Measurements from ENCODE around the gene GID4.

The GID4 gene

DNA sequence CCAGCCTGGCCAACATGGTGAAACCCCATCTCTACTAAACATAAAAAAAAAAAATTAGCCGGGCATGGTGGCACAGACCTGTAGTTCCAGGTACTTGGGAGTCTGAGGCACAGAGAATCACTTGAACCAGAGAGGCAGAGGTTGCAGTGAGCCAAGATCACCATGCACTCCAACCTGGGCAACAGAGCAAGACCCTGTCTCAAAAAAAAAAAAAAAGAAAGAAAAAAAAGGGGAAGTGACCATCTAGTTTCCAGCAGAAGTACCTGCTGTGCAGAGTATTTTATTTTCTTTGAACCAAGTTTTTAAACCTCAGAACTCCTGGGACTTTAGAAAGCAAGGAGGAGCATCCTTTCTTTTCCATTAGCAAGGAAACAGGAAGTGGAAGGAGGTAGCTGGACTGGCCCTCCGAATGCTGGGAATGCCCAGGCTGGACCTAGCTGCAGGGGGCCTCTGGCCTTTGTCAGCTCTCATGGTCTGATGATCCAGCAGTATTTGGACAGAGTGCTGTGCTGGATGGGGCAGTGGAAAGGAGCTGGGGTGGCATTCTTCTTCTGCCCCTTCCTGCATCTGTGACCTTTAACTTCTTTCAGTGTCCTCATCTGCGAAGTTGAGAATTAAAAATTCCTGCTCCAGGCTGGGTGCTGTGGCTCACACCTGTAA lies 6.6 kb downstream of the GID4 start:
- no peak for DNase-seq

DNA sequence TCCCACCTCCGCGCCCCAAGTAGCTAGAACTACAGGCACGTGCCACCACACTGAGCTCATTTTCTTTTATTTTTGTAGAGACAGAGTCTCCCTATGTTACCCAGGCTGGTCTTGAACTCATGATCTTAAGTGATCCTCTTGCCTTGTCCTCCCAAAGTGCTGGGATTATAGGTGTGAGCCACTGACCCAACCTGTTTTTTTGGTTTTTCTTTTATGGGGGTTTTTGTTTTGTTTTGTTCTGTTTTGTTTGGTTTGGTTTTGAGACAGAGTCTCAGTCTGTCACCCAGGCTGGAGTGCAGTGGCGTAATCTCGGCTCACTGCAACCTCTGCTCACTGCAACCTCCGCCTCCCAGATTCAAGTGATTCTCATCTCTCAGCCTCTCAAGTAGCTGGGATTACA lies 16.4 kb downstream of the GID4 start:
- no peak for DNase-seq

DNA sequence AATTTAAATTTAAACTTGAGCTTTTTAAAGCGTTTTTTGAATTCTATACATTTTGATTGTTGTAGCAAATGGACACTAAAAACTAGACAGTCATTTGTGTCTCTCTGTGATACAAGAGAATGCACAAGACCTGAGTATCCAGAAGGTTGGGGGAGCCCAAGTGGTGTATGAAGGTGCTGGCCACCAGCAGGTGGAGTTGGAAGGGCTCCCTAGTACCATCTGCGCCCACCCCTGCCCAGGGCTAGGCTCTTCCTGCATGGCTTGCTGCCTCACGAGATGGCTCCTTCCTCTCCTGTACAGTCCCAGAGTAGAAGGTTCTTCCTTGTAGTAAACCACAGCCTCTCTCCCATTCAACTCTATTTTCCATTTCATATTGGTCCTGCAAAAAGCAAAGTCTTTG lies 17.0 kb downstream of the GID4 start:
- DNase-seq: no peak

DNA sequence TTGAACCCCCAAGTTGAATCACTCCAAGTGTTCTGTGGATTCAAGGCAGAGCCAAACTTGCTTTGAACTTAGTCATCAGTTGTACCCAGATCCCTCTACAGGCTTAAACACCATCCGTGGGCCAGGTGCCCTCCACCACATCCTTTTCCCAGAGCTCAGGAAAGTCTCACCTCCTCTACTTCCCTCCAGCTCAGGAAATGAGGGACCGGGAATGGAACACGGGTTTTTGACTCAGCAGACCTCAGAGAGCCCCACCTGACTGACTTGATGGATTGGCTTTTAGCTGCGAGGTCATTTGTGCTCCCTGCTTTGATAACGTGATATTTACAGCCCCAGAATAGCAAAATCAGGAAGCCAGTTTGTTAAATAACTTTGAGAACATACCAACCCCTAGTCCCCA lies 20.1 kb downstream of the GID4 start:
- no peak for DNase-seq

DNA sequence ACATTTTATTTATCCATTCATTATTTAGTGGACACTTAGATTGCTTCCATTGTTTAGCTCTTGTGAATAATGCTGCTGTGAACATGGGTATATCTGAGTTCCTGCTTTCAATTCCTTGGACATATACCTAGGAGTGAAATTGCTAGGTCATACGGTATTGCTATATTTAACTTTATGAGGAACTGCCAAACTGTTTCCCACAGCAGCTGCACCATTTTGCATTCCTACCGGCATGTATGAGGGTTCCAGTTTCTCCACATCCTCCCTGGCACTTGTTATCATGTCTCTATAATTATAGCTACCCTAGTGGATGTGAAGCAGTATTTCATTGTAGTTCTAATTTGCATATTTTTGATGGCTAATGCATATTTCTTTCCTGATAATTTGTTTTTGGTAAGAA lies 24.8 kb downstream of the GID4 start:
- DNase-seq: no peak

DNA sequence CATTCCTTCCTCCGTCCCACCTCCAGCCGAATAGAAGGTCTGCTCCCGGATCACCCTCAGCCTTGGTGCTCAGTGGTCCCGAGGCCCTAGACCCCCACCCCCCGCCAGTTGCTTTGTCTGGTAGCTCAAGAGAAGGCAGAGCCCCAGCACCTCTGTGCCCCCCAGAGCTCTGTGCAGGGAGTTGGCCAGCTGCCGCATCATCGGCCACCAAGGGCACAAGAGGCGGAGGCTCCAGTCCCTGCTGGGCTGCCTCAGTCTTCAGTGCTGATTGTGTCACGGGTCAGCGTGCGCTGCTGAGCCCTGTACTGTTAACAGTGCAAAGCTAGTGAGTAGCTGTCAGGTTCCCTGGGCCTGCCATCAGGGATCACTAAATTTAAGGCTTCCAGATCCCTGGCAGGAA lies 26.3 kb downstream of the GID4 start:
- DNase-seq: no peak

DNA sequence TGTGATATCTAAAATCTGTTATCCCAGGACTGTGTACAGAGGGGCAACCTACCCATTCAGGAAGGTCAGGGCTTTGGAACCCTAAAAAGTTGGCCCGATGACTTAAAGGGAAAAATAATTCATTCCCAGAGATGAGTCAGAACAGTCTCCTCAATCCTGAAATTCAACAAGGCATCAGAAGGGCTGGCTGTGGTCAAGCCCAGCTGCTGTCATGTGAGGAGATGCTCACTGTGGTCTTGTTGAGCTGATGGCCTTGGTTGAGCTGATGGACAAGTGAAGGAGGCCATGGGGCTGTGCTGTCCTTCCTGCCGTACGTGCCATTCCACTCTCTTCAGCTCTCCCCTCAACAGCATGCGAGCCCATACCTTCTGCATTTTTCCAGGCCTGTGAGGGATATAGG lies 27.7 kb downstream of the GID4 start:
- DNase-seq: no peak

DNA sequence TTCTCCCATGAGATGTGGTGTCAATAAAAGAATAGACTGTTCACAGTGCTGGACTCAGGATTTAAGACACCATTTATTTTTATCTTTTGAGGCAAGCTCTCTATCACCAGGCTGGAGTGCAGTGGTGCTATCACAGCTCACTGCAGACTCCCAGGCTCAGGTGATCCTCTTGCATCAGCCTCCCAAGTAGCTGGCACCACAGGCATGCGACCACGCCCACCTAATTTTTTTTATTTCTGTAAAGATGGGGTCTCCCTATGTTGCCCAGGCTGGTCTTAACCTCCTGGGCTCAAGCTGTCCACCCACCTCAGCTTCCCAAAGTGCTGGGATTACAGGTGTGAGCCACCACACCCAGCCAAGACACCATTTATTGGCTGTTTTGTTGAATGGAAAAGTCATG lies 29.9 kb downstream of the GID4 start:
- DNase-seq: no peak

DNA sequence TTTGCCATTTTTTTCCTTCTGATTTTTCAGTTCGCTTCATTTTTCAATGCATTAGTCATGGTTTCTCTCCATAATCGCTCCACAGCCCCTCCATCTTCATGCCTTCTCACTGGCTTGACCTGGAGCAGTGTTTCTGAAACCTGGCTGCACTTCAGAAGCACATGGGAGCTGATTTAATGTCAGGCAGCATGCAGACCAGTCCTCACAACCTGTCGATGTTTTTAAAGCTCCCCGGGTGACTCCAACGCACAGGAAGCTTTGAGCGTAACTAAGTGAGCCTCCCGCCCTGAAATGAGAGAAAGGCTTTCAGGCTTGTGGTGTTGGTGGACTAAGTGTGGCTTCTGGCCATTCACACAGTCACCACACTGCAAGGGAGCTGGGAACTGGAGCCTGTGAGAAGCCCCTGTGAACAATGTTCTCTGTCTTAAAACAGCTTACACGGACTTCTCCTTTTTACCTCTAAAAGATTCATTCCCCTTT lies 31.7 kb downstream of the GID4 start:
- DNase-seq: peak; percentile 56 to 68

DNA sequence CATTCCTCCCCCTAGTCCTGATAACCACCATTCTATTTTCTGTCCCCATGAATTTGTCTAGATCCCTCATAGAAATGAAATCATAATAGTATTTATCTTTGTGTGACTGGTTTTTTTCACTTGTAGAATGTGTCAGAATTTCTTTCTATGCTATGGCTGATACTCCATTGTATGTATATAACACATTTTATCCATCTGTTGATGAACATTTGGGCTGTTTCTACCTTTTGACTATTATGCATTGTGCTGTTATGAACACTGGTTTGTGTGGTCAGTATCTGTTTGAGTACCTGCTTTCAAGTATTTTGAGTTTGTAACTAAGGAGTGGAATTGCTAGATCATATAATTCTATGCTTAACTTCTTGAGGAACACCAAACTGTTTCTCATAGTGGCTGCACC lies 32.5 kb downstream of the GID4 start:
- no peak for DNase-seq

DNA sequence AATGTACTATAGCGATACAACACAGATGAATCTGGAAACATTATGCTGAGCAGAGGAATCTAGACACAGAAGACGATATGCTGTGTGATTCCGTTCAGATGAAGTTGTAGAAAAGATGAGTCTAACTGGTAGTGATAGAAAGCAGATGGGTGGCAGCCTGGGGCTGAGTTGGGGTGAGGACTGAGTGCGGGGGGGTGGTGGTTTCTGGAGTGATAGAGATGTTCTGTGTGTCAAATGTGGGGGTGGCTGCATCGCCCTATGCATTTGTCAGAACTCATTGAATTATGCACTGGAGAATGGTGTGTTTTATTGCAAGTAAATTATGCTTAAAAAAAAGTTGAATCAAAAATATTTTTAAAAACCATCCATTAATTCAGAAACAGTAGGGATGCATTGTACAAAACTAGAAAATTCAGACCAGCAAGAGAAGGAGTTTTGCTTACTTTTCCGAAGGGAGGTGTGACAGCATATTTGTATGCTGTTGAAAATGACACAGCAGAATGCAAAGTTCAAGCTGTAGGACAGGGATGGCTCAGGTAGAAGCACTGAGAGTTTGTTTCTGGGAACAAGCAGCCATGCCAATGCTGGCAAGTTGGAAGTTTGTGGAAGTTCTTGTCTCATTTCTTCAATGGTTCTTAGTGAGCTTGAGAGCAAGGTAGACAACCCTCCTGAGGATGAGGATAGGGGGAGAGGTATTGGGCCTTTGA lies 35.5 kb downstream of the GID4 start:
- no peak for DNase-seq

DNA sequence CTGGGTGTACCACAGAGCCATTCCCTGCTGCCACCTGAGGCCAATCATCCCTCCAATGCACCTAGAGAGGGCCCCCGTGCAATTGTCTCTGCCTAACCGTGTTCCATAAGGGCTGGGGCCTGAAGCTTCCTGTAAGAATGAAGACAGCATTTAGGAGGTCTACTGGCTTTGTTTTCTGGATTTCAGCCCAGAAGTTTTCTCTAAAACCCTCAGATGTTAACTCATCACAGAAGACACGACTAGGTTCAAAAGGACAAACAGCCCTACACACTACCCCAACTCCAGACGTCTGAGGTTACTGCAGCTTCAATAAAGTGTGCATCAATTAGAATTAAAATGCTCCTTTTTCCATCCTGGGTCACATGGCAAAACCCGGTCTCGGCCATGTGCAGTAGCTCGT lies 37.7 kb downstream of the GID4 start:
- no peak for DNase-seq

DNA sequence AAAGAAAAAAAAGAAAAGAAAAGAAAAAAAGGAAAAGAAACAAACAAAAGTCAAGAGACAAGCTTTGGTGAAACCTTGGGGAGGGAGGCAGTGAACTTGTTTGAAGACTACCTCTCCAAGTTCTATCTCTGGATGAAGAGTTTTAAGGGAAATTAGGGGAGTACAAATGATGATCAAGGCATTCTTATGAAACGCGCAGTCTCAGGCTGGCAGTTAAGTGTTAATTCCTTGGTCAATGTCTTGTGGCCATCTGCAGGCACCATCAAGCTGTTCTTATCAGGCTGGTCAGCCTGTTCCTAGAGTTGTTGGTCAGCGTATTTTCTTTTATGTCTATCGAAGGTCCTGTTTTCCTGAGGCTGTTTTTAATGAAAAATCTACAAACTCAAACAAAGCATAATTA lies 40.3 kb downstream of the GID4 start:
- no peak for DNase-seq

DNA sequence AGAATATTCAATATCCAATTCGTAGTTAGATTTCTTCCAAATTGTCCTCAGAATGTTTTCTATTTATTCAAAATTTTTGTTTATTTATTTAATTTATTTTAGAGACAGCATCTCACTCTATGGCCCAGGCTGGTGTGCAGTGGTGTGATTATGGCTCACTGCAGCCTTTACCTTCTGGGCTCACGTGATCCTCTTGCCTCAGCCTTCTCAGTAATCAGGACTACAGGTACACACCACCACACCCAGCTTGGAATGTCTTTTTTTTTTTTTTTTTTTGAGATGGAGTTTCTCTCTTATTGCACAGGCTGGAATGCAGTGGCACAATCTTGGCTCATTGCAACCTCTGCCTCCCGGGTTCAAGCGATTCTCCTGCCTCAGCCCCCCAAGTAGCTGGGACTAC lies 45.0 kb downstream of the GID4 start:
- DNase-seq: no peak

DNA sequence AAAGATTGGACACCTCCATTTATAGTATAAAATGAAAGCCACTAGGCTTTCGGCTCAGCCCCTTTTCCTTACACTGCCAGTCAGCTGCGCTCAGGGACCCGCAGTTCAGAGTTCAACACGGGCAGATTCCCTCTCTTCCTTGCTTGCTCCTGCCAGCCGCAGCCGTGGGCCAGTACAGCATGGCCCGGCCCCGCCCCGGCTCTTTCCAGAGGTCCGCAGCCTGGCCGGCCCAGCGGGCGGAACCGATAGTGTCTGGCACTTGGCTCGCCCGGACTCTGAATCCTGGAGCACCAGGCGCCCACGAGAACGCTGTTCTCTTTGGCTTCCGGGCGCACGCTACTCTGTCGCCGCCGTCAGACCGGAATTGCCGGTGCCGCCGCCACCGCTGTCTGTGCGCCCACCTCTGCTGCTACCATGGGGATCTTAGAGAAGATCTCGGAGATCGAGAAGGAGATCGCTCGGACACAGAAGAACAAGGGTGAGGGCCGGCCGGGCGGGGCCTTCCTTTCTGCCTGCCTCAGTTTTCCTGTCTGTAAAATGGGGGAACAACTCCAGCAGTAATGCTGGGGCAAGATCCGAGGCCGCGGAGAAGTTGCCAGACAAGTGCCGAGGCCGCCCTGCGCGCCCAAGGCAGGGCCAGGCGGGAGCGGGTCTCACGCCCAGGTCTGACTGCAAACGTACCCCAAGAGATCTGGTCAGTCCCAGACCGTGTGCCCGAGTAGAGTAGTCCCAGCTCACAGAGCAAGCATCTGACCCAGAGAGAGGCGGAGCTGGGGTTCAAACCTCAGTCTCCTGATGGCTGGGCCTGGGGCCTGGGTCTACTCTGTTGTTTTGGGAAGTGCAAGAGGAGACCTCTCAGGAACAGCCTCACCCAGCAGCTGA lies 48.6 kb downstream of the GID4 start, which contains the start of gene DRG2:
DRG2 (plus strand) TSS at position 339 of the 882 bp plus-strand sequence; CDS start at position 415, 76 bp downstream.
- DNase-seq: peak; percentile 97

DNA sequence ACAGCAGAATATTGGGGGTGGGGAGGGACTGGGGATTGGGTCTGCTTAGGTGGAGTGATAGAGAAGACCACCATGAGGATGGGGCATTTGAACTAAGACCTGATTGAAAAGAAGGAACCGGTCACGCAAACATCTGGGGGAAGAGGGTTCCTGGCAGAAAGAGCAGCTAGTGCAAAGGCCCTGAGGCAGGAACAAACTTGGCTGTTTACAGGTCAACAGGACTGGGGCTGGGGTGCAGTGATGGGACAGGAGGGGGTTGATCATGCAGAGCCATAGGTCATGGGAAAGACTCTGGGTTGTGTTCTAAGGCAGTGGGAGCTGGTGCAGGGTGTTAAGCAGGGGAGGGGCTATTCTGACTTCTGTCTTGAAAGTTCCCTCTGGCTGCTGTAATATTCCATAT lies 50.4 kb downstream of the GID4 start:
- DNase-seq: no peak

DNA sequence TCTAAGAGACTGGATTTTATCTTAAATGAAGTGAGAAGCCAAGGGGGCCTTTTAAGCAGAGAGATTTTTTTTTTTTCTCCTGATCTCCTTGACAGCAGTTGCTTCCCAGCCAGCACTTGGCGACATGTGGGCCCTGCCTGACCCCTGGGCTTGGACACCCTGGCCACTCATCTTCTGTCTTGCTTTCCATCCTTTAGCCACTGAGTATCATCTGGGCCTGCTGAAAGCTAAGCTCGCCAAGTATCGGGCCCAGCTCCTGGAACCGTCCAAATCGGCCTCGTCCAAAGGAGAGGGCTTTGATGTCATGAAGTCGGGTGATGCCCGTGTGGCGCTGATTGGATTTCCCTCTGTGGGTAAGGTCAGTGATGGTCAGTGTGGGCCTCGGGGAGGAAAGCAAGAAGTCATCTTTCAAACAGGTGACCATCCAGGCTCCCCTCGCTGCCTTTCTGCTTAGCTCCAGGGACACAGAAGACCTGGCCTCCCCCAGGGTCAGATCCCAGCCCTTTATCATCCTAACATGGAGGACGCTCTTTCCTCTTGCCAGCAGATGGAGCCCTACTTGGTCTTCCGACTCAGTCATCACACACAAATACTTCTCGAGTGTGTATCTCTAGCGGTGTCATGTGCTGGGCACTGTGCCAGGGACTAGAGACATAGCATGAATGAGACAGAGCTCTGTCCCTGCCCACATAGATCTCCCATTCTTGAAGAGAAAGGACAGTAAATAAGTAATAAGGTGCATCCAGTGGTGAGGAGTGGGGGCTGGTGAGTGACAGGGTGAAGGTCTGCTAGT lies 54.6 kb downstream of the GID4 start:
- peak; percentile 85 to 93 for DNase-seq

DNA sequence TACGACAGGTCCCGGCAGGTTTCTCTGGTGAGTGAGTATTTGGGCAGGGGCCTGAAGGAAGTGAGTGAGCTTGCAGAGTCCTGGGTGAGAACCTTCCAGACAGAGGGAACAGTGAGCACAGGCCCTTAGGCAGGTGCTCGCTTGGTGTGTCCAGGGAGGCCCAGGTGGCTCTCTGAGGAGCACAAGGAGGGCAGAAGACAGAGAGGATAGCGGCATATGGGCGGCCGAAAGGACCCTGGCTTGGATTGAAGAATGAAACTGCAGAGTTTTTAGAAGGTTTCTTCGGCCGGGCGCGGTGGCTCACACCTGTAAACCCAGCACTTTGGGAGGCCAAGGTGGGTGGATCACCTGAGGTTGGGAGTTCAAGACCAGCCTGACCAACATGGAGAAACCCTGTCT lies 55.2 kb downstream of the GID4 start:
- DNase-seq: no peak

DNA sequence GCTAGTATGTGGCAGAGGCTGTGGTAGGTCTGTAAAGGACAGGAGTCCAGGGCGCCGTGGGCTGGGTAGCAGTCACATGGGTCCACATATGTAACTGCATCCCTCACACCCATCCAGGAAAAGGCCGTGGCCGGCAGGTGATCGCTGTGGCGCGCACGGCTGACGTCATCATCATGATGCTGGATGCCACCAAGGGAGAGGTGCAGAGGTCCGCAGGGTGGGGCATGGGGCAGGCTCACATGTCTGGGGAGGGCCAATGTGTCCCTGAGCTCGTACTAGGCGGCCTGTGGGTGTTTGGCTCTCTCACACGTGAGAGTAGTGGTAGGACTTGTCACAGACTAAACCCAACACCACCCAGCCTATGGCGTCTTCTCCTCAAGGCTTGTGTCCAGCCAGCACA lies 60.3 kb downstream of the GID4 start:
- DNase-seq: no peak

DNA sequence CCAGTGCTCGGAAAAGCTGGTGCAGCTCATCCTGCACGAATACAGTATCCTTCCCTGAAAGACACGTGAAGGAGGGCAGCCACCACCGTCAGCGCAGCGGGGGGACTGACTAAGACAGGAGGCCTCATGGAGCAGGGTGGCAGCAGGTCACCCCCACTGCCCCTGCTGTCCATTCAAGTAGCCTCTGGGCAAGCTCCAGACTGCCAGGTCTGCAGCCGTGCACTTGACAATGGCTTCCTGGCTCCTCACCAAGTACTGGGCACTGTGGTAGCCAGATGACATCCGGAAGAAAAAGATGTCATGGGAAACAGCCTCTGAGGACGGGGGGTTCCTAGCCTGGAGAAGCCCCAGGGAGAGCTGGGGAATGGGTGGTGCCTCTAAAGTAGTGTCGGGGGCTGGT lies 61.4 kb downstream of the GID4 start:
- no peak for DNase-seq

DNA sequence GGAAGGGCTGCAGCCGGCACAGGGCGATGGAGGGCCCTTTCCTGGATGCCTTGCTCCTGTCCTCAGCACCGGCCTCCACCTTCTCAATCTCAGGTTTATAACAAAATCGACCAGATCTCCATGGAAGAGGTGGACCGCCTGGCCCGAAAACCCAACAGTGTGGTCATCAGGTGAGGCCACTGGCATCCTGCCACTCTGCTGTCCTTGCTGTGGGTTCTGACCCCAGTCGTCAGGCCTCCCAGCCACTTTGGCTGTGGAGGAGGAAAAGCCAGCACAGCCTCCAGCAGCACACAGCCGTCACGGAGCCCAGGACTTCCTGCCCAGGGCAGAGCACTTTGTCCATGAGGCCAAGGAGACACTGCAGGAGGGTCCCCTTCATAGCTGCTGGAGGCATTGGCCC lies 62.6 kb downstream of the GID4 start:
- no peak for DNase-seq

DNA sequence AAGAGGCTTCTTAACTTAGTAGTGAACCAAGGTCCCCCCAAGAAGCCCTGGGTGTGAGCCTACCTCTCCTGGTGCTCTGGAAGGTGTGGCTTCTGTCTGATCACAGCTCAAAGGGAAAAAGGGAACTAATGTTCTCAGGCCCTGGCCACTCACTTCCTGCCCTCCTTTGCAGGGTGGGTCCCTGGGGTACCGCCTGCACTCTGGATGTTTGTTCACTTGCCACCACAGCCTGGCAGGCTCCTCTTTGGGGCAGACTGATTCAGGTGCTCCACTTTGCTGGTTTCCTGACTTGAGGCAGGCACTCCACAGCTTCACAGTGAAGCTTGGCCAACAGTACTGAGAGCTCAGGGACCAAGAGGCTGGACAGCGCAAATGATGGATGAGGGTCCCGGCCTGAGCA lies 63.4 kb downstream of the GID4 start:
- DNase-seq: no peak

DNA sequence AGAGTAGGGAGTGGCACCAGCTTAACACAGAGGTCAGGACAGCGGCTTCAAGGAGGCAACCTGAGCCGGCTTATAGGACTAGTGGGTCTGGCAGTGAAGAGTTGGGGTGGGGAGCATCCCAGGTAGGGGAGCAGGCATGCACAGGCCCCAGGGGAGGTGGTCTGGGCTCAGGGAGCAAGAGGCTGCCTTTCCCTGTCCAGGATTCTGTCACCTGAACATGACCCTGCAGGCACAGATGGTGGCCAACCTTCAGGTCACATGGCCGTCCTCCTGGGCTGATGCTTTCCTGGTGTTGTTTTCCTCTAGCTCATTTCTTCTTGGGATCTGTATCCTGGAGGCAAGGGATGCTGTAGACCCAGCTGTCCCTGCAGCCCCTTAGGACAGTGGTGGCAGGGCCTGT lies 65.8 kb downstream of the GID4 start:
- DNase-seq: no peak

All from SHP77 (cell line).